SU-DHL-6 (cell line): ENCODE results near the gene KCNJ4.

Experiments
- H2AFZ ChIP-seq: fragments of 200-600 bp; sonication (generic); 2 replicates; pipeline ENCODE4 v1.6.1; 2014; ENCODE audit warnings: low read depth, mild to moderate bottlenecking, moderate library complexity, mixed read lengths, antibody characterized with exemption, low read length; ENCODE audit not compliant: severe bottlenecking
- H3F3A ChIP-seq: fragments of 200-600 bp; shearing (Covaris generic); 2 replicates; pipeline ENCODE4 v1.6.0; 2016; ENCODE audit warnings: antibody characterized with exemption, mild to moderate bottlenecking; ENCODE audit not compliant: insufficient read depth
- H3K27ac ChIP-seq: fragments of 200-600 bp; sonication (generic); 2 replicates; pipeline ENCODE4 v1.5.1; 2016; ENCODE audit warnings: low read depth, mild to moderate bottlenecking, low read length, moderate library complexity, mixed read lengths
- H3K27me3 ChIP-seq: fragments of 200-600 bp; sonication (generic), shearing (Covaris generic); 2 replicates; pipeline ENCODE4 v1.6.0; 2014; ENCODE audit warnings: mild to moderate bottlenecking, low read length
- H3K36me3 ChIP-seq: fragments of 200-600 bp; sonication (generic); 2 replicates; pipeline ENCODE4 v1.6.1; 2014; ENCODE audit warnings: mild to moderate bottlenecking, low read length, mixed read lengths
- H3K4me2 ChIP-seq: fragments of 300-600, 200-600 bp; shearing (Covaris generic), sonication (generic); 2 replicates; pipeline ENCODE4 v1.6.0; 2014; ENCODE audit warnings: low read length, low read depth, mild to moderate bottlenecking; ENCODE audit not compliant: poor library complexity, severe bottlenecking
- H3K4me3 ChIP-seq: fragments of 200-600 bp; sonication (generic); 2 replicates; pipeline ENCODE4 v1.5.1; 2014; ENCODE audit warnings: antibody characterized with exemption, low read length, mild to moderate bottlenecking, mixed read lengths; ENCODE audit not compliant: insufficient read depth, poor library complexity, severe bottlenecking
- H3K79me2 ChIP-seq: fragments of 200-600 bp; sonication (generic); 2 replicates; pipeline ENCODE4 v1.6.1; 2014; ENCODE audit warnings: mild to moderate bottlenecking, low read length, moderate library complexity; ENCODE audit not compliant: insufficient read depth
- H3K9ac ChIP-seq: fragments of 200-600 bp; sonication (generic); 2 replicates; pipeline ENCODE4 v1.7.0; 2014; ENCODE audit warnings: mild to moderate bottlenecking, low read length
- H3K9me2 ChIP-seq: fragments of 200-600 bp; sonication (generic); replicated peaks from 2 replicates; pipeline ENCODE4 v1.6.1; 2014; ENCODE audit warnings: low read length; ENCODE audit not compliant: insufficient read depth
- H3K9me3 ChIP-seq: fragments of 200-600 bp; sonication (generic); 2 replicates; pipeline ENCODE4 v1.6.1; 2014; ENCODE audit warnings: low read length, mixed read lengths; ENCODE audit not compliant: insufficient read depth
- H4K20me1 ChIP-seq: fragments of 200-600 bp; sonication (generic); 2 replicates; pipeline ENCODE4 v1.6.1; 2014; ENCODE audit warnings: low read depth, mild to moderate bottlenecking, antibody characterized with exemption, low read length, moderate library complexity, mixed read lengths
- CTCF ChIP-seq: fragments of 200-600 bp; sonication (generic); IDR thresholded peaks from one replicate; pipeline ENCODE4 v1.5.1; 2017; ENCODE audit warnings: antibody characterized with exemption, mild to moderate bottlenecking, low read length, moderate library complexity; ENCODE audit not compliant: insufficient read depth, poor library complexity, severe bottlenecking
- EZH2phosphoT487 ChIP-seq: fragments of 200-600 bp; sonication (generic), shearing (Covaris generic); conservative IDR thresholded peaks from 2 replicates; pipeline ENCODE4 v1.6.1; 2018; ENCODE audit warnings: mild to moderate bottlenecking, antibody characterized with exemption, low read length, moderate library complexity, mixed read lengths

KCNJ4 gene

GRCh38 chr22:38435965-38436364, 19.0 kb downstream of the KCNJ4 start:
- H2AFZ ChIP-seq = no peak overlapping the region
- no peak overlapping the region for H3K4me2 ChIP-seq
- no peaks in the 10 kb centered on the region for H3K9me3 ChIP-seq
- no peaks in the 10 kb centered on the region for H3K36me3 ChIP-seq
- no peaks in the 10 kb centered on the region for H3K27me3 ChIP-seq
- no peak overlapping the region for H3K4me3 ChIP-seq
- no peaks in the 10 kb centered on the region for H3K9me2 ChIP-seq
- H3F3A ChIP-seq = no peaks in the 10 kb centered on the region
- no peak overlapping the region for H3K9ac ChIP-seq
- no peaks in the 10 kb centered on the region for H4K20me1 ChIP-seq
- no peaks in the 10 kb centered on the region for H3K79me2 ChIP-seq
- H3K27ac ChIP-seq = no peak overlapping the region
- TF ChIP-seq EZH2phosphoT487 (no peak), CTCF (no peak)

GRCh38 chr22:38435010-38435409, 20.0 kb downstream of the KCNJ4 start:
- TF ChIP-seq CTCF = no peak
- no peak for TF ChIP-seq EZH2phosphoT487
- Histone ChIP-seq H3F3A (no peaks in the 10 kb centered on the region), H3K79me2 (no peaks in the 10 kb centered on the region), H3K9ac (no peak overlapping the region), H3K9me2 (no peaks in the 10 kb centered on the region), H3K9me3 (no peaks in the 10 kb centered on the region), H3K27me3 (no peaks in the 10 kb centered on the region), H3K4me3 (no peak overlapping the region), H3K27ac (no peak overlapping the region), H3K36me3 (no peaks in the 10 kb centered on the region), H2AFZ (no peak overlapping the region), H4K20me1 (no peaks in the 10 kb centered on the region), H3K4me2 (no peak overlapping the region)

- Histone ChIP-seq H3K27ac (no peak overlapping the region), H3K36me3 (no peaks in the 10 kb centered on the region), H2AFZ (no peak overlapping the region), H3K27me3 (no peaks in the 10 kb centered on the region), H3K9ac (no peak overlapping the region), H3K79me2 (no peaks in the 10 kb centered on the region), H3K9me2 (no peaks in the 10 kb centered on the region), H3K4me2 (no peak overlapping the region), H3K9me3 (no peaks in the 10 kb centered on the region), H4K20me1 (no peaks in the 10 kb centered on the region), H3K4me3 (no peak overlapping the region), H3F3A (no peaks in the 10 kb centered on the region)
- TF ChIP-seq CTCF = no peak
- TF ChIP-seq EZH2phosphoT487 = no peak
Measured at GRCh38 chr22:38433871-38434270, 21.1 kb downstream of the KCNJ4 start.
